Measurements from ENCODE around the gene SPAG17. TPM values are rescaled to one million over a fixed set of nuclear protein-coding genes. Genes with fewer than 3 reads are reported as not detected.

Gene SPAG17
- polyA plus RNA-seq, 1 of the 3 experiments (the other 2 are of a cell fraction): not detected

GRCh38 chr1:118149799-118150198 is 35.2 kb downstream of the SPAG17 start:
- Histone ChIP-seq H3K9me3 (no peaks in the 10 kb centered on the region), H4K20me1 (ENCODE audit: insufficient read depth) (no peaks in the 10 kb centered on the region), H3K79me2 (ENCODE audit: insufficient read depth) (no peaks in the 10 kb centered on the region), H3K9ac (no peak overlapping the region), H3K4me2 (no peak overlapping the region), H3F3A (replicated peaks; ENCODE audit: insufficient read depth) (no peaks in the 10 kb centered on the region), H2AFZ (ENCODE audit: low read depth) (no peak overlapping the region), H3K27ac (ENCODE audit: low read depth in 2 of 2, low read length in 1 of 2) (no peak overlapping the region), H3K4me1 (ENCODE audit: control insufficient read depth in 1 of 2, insufficient read depth in 2 of 2, low read depth in 1 of 2, low read length in 1 of 2) (no peaks in the 10 kb centered on the region), H3K4me3 (ENCODE audit: low read depth in 2 of 2, low read length in 1 of 2) (no peak overlapping the region), H3K36me3 (replicated peaks in 1 of 2; ENCODE audit: control insufficient read depth in 1 of 2, insufficient read depth in 2 of 2, low read length in 1 of 2) (no peaks in the 10 kb centered on the region), H3K27me3 (ENCODE audit: insufficient read depth) (peaks cover 9% of the 10 kb centered on the region; the same call in 1 of the 2 replicates), H3K9me2 (no peaks in the 10 kb centered on the region)
- 8% methylated on average over 8 of the region's 8 CpGs for WGBS (ENCODE audit: low lambda C conversion rate)
- ChIA-PET POLR2A (no interaction called here), CTCF (no interaction called here)
- DNase-seq: no peak
- TF ChIP-seq MXI1 (IDR thresholded peaks at IDR 0.05; ENCODE audit: low read depth, low read length) (no peak), POLR2AphosphoS5 (IDR thresholded peaks at IDR 0.05; ENCODE audit: low read depth, low read length) (no peak), JUND (IDR thresholded peaks at IDR 0.05) (no peak), IRF3 (IDR thresholded peaks at IDR 0.05; ENCODE audit: low read depth, low read length) (no peak), REST (IDR thresholded peaks at IDR 0.05; ENCODE audit: low read depth, low read length) (no peak), PBX3 (IDR thresholded peaks at IDR 0.05) (no peak), FOSL2 (IDR thresholded peaks at IDR 0.05; ENCODE audit: borderline replicate concordance, low read depth) (no peak), RXRA (IDR thresholded peaks at IDR 0.05; ENCODE audit: borderline replicate concordance, low read depth) (no peak), GABPA (IDR thresholded peaks at IDR 0.05; ENCODE audit: low read depth) (no peak), EP300 (IDR thresholded peaks at IDR 0.05; ENCODE audit: borderline replicate concordance in 1 of 2, low read depth in 1 of 2, low read length in 1 of 2) (no peak), MEF2A (IDR thresholded peaks at IDR 0.05; ENCODE audit: borderline replicate concordance, low read depth) (no peak), CTCF (IDR thresholded peaks at IDR 0.05) (no peak), TAF1 (IDR thresholded peaks at IDR 0.05; ENCODE audit: borderline replicate concordance, low read depth, low read length) (no peak), RAD21 (IDR thresholded peaks at IDR 0.05; ENCODE audit: low read length) (no peak), USF2 (IDR thresholded peaks at IDR 0.05; ENCODE audit: borderline replicate concordance, low read depth, low read length) (no peak), ZBTB33 (IDR thresholded peaks at IDR 0.05; ENCODE audit: borderline replicate concordance, low read depth) (no peak), RFX5 (IDR thresholded peaks at IDR 0.05; ENCODE audit: low read length) (no peak), YY1 (IDR thresholded peaks at IDR 0.05; ENCODE audit: low read depth) (no peak), RCOR1 (IDR thresholded peaks at IDR 0.05; ENCODE audit: low read length) (no peak), FOXM1 (IDR thresholded peaks at IDR 0.05; ENCODE audit: low read depth) (no peak)
